Panc1 (cell line): ENCODE measurements around the gene KIF25. TPM values are rescaled to one million over a fixed set of nuclear protein-coding genes. Genes with fewer than 3 reads are reported as not detected.

ENCODE experiments used
- ATAC-seq: fragments of 200-7000 bp; cut with Tn5 transposase; 2 replicates; pipeline ENCODE4 v1.9.1; 2020; ENCODE audit warnings: mild to moderate bottlenecking, moderate library complexity
- BruUV-seq: library from RNA; stranded (reverse); fragments of 400-500 nt; replicated peaks from 2 replicates; lab custom pipeline; 2021; lab: Mats Ljungman, UMichigan
- CTCF ChIA-PET: fragments of 300-600 bp; sonication (Branson Sonifier 250); formaldehyde crosslinking; loops from one replicate; lab custom pipeline; 2022; ENCODE audit warnings: antibody characterized with exemption; lab: Charles Lee
- POLR2A ChIA-PET: fragments of 300-600 bp; sonication (Branson Sonifier 250); formaldehyde crosslinking; loops from one replicate; lab custom pipeline; 2022; ENCODE audit warnings: antibody characterized with exemption; lab: Charles Lee
- DNase-seq: peaks from one replicate; pipeline ENCODE4 v3.0.0-alpha.2; 2010; ENCODE audit warnings: low read depth, low spot score
- H3K27ac ChIP-seq: 2 replicates; pipeline ENCODE4 v1.5.1; 2011; ENCODE audit warnings: mild to moderate bottlenecking, low read length, inconsistent platforms
- H3K27me3 ChIP-seq: fragments of 200-500 bp; sonication (Bioruptor generic); 2 replicates; pipeline ENCODE4 v1.6.0; 2014; ENCODE audit warnings: low read length, inconsistent platforms; ENCODE audit not compliant: control insufficient read depth, insufficient read depth
- H3K36me3 ChIP-seq: fragments of 200-500 bp; sonication (Bioruptor generic); 2 replicates; pipeline ENCODE4 v1.5.1; 2014; ENCODE audit warnings: inconsistent platforms, mild to moderate bottlenecking, low read length, moderate library complexity; ENCODE audit not compliant: control insufficient read depth, insufficient read depth
- H3K4me1 ChIP-seq: 2 replicates; pipeline ENCODE4 v1.5.1; 2011; ENCODE audit warnings: inconsistent platforms, mild to moderate bottlenecking, low read length, moderate library complexity; ENCODE audit not compliant: control insufficient read depth, insufficient read depth
- H3K4me3 ChIP-seq, 2 experiments: 2 replicates each; pipeline ENCODE4 v1.5.1; 2011 to 2012; ENCODE audit warnings: low read depth in 2 of 2, low read length in 2 of 2, mild to moderate bottlenecking in 2 of 2, inconsistent platforms in 1 of 2, moderate library complexity in 1 of 2
- H3K9me3 ChIP-seq: fragments of 200-500 bp; sonication (Bioruptor generic); 2 replicates; pipeline ENCODE4 v1.5.1; 2014; ENCODE audit warnings: low read depth, mild to moderate bottlenecking, inconsistent platforms, low read length, moderate library complexity; ENCODE audit not compliant: control insufficient read depth, insufficient read depth
- CTCF ChIP-seq: fragments of 450-650 bp; IDR thresholded peaks from 2 replicates; pipeline ENCODE4 v1.5.1; 2017; ENCODE audit warnings: mild to moderate bottlenecking
- POLR2AphosphoS5 ChIP-seq: IDR thresholded peaks from 2 replicates; pipeline ENCODE4 v1.6.1; 2012; ENCODE audit warnings: mild to moderate bottlenecking, low read depth, low read length, moderate library complexity
- REST ChIP-seq, 2 experiments: IDR thresholded peaks; 2 replicates each; pipeline ENCODE4 v1.6.1; 2011 to 2012; ENCODE audit warnings: low read depth in 2 of 2, control low read depth in 1 of 2, low read length in 1 of 2, mild to moderate bottlenecking in 1 of 2, moderate library complexity in 1 of 2; ENCODE audit not compliant: insufficient read depth in 1 of 2
- SIN3A ChIP-seq: IDR thresholded peaks from 2 replicates; pipeline ENCODE4 v1.6.1; 2012; ENCODE audit warnings: low read depth, mild to moderate bottlenecking, low read length, moderate library complexity, borderline replicate concordance; ENCODE audit not compliant: insufficient read depth
- TCF7L2 ChIP-seq: IDR thresholded peaks from 2 replicates; pipeline ENCODE4 v1.6.1; 2011; ENCODE audit warnings: mild to moderate bottlenecking, low read depth, low read length, inconsistent platforms
- in situ Hi-C: cut with HindIII; loops from 2 replicates; pipeline ENCODE4 v1.10.0; 2016; ENCODE audit warnings: low sequenced_read_pairs, low pct_unique_long_range_greater_than_20kb
- intact Hi-C: fragments of 100-400 bp; cut with micrococcal nuclease; formaldehyde crosslinking; loops from one replicate; pipeline ENCODE4 v1.10.0; 2022; ENCODE audit not compliant: unreplicated experiment
- total RNA-seq: library from RNA; stranded (reverse); gene quantifications from one replicate; pipeline ENCODE4 v1.2.1, GENCODE V29; 2021; ENCODE audit not compliant: unreplicated experiment

Gene KIF25
- total RNA-seq, 1 experiment from 2014 or later: 0.44 TPM

GRCh38 chr6:167963589-167964057 is 33.8 kb upstream of the KIF25 start:
- Histone ChIP-seq H3K9me3 (no peaks in the 10 kb centered on the region), H3K27ac (no peak overlapping the region), H3K36me3 (peaks cover 9% of the 10 kb centered on the region; the same call in 1 of the 2 replicates), H3K4me3 (no peak overlapping the region), H3K27me3 (no peaks in the 10 kb centered on the region), H3K4me1 (no peaks in the 10 kb centered on the region)
- intact Hi-C loops (no loop called here), in situ Hi-C loops (no loop called here)
- no TSS peak for BruUV-seq
- ChIA-PET CTCF (interaction anchor here (0.7 kb wide), 1 partner anchor 34 kb away, joined by 3 read pairs; the partner anchor contains the start of gene KIF25), POLR2A (no interaction called here)
- no peak for TF ChIP-seq POLR2AphosphoS5
- no peak for TF ChIP-seq TCF7L2
- no peak for TF ChIP-seq SIN3A
- TF ChIP-seq CTCF: no peak
- no peak for TF ChIP-seq REST (IDR thresholded peaks at IDR 0.05; ENCODE audit: insufficient read depth in 1 of 2, low read depth in 2 of 2, low read length in 1 of 2)
- DNase-seq (no peak), ATAC-seq (no peak)

GRCh38 chr6:167965592-167966539 is 31.6 kb upstream of the KIF25 start:
- Histone ChIP-seq H3K27me3 (no peaks in the 10 kb centered on the region), H3K36me3 (peaks cover 21% of the 10 kb centered on the region), H3K9me3 (no peaks in the 10 kb centered on the region), H3K4me3 (no peak overlapping the region), H3K4me1 (no peaks in the 10 kb centered on the region), H3K27ac (no peak overlapping the region)
- ChIA-PET CTCF (no interaction called here), POLR2A (no interaction called here)
- in situ Hi-C loops (no loop called here), intact Hi-C loops (no loop called here)
- BruUV-seq: no TSS peak
- no peak for ATAC-seq
- DNase-seq: no peak
- TF ChIP-seq TCF7L2: no peak
- TF ChIP-seq CTCF: no peak
- TF ChIP-seq SIN3A: no peak
- no peak for TF ChIP-seq POLR2AphosphoS5
- no peak for TF ChIP-seq REST (IDR thresholded peaks at IDR 0.05; ENCODE audit: insufficient read depth in 1 of 2, low read depth in 2 of 2, low read length in 1 of 2)
